ENCODE measurements around the gene CIDEB. TPM values are rescaled to one million over a fixed set of nuclear protein-coding genes. Genes with fewer than 3 reads are reported as not detected.

The CIDEB gene
- total and polyA plus RNA-seq, 9 donors, result 13.8 to 38.4 (median 22.6) TPM

DNA sequence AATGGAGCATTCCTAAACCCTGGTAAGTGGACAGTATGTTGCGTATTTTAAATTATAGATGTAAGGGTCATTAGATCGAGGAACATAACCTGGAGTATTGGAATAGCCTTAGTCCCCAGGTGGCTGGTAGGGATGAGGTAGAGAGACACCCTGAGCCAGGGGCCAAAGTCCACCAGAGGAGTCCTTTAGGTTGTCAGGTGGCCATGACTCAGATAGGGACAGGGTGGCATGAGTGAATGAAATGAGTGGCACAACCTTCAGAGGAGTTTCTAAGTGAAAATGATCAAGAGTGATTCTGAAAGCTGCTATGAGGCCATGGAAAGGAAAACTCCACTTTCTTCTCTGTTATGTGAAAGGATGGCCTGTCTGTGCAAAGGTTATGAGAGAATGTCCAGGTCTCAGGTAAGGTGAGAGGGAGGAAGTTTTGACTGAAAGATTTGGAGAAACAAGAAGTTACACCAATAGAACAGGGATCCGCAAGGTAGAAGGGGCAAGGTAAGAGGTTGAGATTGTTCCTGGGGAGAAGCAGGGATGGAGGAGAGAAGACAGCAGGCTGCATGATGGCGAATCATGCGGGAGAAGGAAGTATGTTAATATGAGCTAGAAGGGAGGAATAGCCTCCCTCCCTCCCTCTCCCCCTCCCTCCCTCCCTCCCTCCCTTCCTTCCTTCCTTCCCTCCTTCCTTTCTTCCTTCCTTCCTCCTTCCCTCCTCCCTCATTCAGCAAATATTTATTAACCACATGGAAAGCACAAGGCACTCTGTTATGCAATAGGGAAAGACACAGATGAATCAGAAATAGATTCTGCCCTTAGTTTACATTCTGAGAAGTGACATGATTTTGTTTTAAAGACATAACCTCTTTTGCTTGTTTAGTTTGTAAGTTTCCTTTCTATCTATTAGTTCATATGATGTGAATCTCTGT, 46.0 kb upstream of the CIDEB start:
- Histone ChIP-seq H3K27me3 (no peaks in the 10 kb centered on the region), H3K27ac (no peak overlapping the region), H3K9me3 (no peaks in the 10 kb centered on the region), H3K36me3 (no peaks in the 10 kb centered on the region), H3K4me3 (no peak overlapping the region), H3K4me1 (ENCODE audit: insufficient read depth) (no peaks in the 10 kb centered on the region)
- TF ChIP-seq EP300 (IDR thresholded peaks at IDR 0.05) (no peak), POLR2A (IDR thresholded peaks at IDR 0.05) (no peak)
- TF ChIP-seq, protein P1, sequence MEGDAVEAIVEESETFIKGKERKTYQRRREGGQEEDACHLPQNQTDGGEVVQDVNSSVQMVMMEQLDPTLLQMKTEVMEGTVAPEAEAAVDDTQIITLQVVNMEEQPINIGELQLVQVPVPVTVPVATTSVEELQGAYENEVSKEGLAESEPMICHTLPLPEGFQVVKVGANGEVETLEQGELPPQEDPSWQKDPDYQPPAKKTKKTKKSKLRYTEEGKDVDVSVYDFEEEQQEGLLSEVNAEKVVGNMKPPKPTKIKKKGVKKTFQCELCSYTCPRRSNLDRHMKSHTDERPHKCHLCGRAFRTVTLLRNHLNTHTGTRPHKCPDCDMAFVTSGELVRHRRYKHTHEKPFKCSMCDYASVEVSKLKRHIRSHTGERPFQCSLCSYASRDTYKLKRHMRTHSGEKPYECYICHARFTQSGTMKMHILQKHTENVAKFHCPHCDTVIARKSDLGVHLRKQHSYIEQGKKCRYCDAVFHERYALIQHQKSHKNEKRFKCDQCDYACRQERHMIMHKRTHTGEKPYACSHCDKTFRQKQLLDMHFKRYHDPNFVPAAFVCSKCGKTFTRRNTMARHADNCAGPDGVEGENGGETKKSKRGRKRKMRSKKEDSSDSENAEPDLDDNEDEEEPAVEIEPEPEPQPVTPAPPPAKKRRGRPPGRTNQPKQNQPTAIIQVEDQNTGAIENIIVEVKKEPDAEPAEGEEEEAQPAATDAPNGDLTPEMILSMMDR (IDR thresholded peaks at IDR 0.05), result no peak
- DNase-seq, result no peak
- intact Hi-C loops (cut with DNase I), result no loop called here
- WGBS, 3 donors, result 54 to 74% (median 72%) methylated on average over 5 of the region's 5 CpGs

DNA sequence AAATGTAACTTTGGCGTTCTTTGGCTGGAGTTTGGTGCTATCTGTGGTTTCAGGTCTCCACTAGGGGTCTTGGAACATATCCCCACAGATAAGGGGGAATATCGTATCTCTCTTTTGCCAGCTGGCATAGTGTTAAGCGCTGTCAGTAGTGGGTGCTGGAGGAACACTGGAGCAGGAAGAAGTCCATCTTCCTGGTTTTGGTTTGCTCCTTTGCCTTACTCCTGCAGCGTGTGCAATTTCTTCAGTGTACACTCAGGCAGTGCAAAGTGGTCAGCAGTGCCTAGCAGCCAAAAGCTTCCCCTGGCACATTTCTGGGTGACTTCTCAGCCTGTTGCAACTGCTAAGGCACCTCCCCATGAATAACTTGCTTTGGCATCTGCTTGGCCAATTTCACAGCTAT, 43.7 kb upstream of the CIDEB start:
- Histone ChIP-seq H3K4me3 (no peak overlapping the region), H3K27me3 (no peaks in the 10 kb centered on the region), H3K9me3 (no peaks in the 10 kb centered on the region), H3K4me1 (ENCODE audit: insufficient read depth) (no peaks in the 10 kb centered on the region), H3K27ac (no peak overlapping the region), H3K36me3 (no peaks in the 10 kb centered on the region)
- TF ChIP-seq, protein P1 (IDR thresholded peaks at IDR 0.05), result no peak
- no peak for TF ChIP-seq EP300 (IDR thresholded peaks at IDR 0.05)
- TF ChIP-seq POLR2A (IDR thresholded peaks at IDR 0.05), result no peak
- 0 to 8% (median 4%) methylated on average over 4 of the region's 4 CpGs for WGBS, 3 donors
- DNase-seq, result no peak
- intact Hi-C loops (cut with DNase I), result no loop called here

DNA sequence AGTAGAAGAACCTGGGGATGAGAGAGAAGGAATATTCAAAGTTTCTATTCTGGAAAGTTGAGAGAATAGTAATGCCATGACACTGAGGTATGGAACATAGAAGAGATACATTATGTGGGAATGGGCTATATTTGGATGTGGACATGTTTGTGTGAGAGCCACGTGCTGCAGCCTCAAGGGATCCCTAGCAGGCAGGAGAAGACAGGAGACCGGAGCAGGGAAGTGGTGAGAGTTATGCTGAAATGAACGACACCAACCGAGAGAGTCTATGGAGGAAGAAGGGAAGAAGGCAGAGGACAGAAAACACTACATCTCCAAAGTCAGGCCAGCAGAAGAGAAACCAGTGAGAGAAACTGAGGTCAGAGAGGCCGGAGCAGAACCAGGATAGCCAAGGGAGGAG, 42.0 kb upstream of the CIDEB start:
- no peaks in the 10 kb centered on the region for H3K9me3 ChIP-seq
- DNase-seq, result no peak
- H3K27ac ChIP-seq, result no peak overlapping the region
- H3K27me3 ChIP-seq, result no peaks in the 10 kb centered on the region
- intact Hi-C loops (cut with DNase I), result no loop called here
- H3K4me3 ChIP-seq, result no peak overlapping the region
- TF ChIP-seq EP300 (IDR thresholded peaks at IDR 0.05), result no peak
- TF ChIP-seq, protein P1 (IDR thresholded peaks at IDR 0.05), result no peak
- no peak for TF ChIP-seq POLR2A (IDR thresholded peaks at IDR 0.05)
- WGBS, 3 donors, result 62 to 78% (median 73%) methylated on average over 5 of the region's 5 CpGs
- no peaks in the 10 kb centered on the region for H3K4me1 ChIP-seq (ENCODE audit: insufficient read depth)
- no peaks in the 10 kb centered on the region for H3K36me3 ChIP-seq

DNA sequence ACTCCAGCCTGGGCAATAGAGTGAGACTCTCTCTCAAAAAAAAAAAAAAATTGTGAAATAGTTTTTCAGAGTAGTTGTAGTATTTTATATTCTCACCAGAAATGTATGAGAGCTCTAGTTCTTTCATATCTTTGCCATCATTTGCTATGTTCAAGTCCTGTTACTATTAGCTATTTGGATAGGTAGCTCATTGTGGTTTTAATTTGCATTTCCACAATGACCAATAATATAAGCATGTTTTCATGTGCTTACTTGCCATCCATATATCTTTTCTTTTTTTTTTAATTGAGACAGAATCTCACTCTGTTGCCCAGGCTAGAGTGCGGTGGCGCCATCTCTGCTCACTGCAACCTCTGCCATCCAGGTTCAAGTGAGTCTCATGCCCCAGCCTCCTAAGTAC, 40.4 kb upstream of the CIDEB start:
- Histone ChIP-seq H3K9me3 (no peaks in the 10 kb centered on the region), H3K36me3 (no peaks in the 10 kb centered on the region), H3K27ac (no peak overlapping the region), H3K4me3 (no peak overlapping the region), H3K4me1 (ENCODE audit: insufficient read depth) (no peaks in the 10 kb centered on the region), H3K27me3 (no peaks in the 10 kb centered on the region)
- intact Hi-C loops (cut with DNase I), result no loop called here
- no peak for DNase-seq
- TF ChIP-seq POLR2A (IDR thresholded peaks at IDR 0.05), result no peak
- 93 to 98% (median 94%) methylated on average over 2 of the region's 2 CpGs for WGBS, 3 donors

DNA sequence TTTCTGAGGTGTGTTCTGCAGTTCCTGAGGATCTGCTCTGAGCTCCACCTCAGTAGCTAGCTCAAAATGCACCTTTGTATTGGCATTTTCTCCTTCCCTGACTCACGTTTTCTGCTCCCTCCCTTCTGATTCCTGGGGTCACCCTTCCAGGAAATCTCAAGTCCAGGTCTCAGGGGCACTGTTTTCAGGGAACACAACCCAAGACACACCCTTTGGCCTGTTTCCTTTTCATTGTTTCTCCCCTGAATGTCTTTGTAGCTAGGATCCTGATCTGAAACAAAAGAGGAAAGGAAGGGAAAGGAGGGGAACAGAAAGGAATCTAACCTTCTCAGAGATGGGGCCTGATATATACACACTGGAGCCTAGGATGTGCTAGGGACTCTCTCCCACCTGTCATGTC, 39.4 kb upstream of the CIDEB start:
- no peaks in the 10 kb centered on the region for H3K27me3 ChIP-seq
- no peaks in the 10 kb centered on the region for H3K36me3 ChIP-seq
- no peak overlapping the region for H3K4me3 ChIP-seq
- H3K27ac ChIP-seq, result no peak overlapping the region
- H3K9me3 ChIP-seq, result no peaks in the 10 kb centered on the region
- H3K4me1 ChIP-seq (ENCODE audit: insufficient read depth), result no peaks in the 10 kb centered on the region
- TF ChIP-seq, protein P1 (IDR thresholded peaks at IDR 0.05), result no peak
- TF ChIP-seq POLR2A (IDR thresholded peaks at IDR 0.05) (no peak), EP300 (IDR thresholded peaks at IDR 0.05) (no peak)
- DNase-seq, result no peak
- intact Hi-C loops (cut with DNase I), result no loop called here
- WGBS, 3 donors, result 47 to 70% (median 57%) methylated on average over 1 of the region's 1 CpG

Data from ovary (tissue), 9 donors.